Measurements from ENCODE around the gene BRD1. TPM values are rescaled to one million over a fixed set of nuclear protein-coding genes. Genes with fewer than 3 reads are reported as not detected.

The BRD1 gene
- polyA plus RNA-seq, 3 donors, result 0.61 to 13.8 (median 0.86) TPM

DNA sequence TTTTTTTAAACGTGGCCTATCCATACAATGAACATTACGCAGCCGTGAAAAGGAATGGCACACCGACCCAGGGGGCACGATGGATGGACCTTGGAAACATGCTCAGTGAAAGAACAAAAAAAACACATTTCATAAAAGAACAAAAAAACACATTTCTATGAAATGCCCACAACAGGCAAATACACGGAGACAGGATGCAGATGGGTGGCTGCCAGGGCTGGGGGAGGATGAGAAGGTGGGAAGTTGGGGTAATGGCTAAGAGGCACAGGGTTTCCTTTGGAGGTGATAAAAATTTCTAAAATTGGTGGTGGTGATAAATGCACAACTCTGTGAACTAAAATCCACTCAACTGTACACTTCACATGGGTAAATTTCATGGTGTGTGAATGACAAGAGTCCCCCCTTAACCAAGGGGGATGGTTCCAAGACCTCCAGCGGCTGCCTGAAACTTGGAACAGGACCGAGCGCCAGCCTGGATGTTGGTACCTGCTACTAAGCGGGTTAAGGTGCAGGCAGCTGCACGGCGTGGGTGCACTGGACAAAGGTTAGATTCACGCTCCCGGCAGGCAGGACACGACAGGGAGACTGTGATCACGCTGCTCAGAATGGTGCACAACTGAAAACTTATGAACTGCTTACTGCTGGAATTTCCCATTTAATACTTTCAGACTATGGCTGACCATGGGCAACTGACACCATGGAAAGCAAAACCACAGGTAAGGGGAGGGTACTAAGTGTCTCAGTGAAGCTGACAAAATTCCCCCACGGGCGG lies 16.5 kb downstream of the BRD1 start:
- WGBS (ENCODE audit: insufficient coverage), result 16% methylated on average over 10 of the region's 18 CpGs
- no peak overlapping the region for H3K9ac ChIP-seq (ENCODE audit: insufficient read depth, low read length, poor library complexity, severe bottlenecking)
- H3K4me2 ChIP-seq (replicated peaks; ENCODE audit: extremely low read depth, low read length, poor library complexity, severe bottlenecking), result no peak overlapping the region
- no peaks in the 10 kb centered on the region for H3K27me3 ChIP-seq (ENCODE audit: control insufficient read depth in 2 of 2, insufficient read depth in 2 of 2, low read length in 2 of 2)
- H3K79me2 ChIP-seq (ENCODE audit: insufficient read depth, low read length), result peaks cover 98% of the 10 kb centered on the region
- Mint-ChIP-seq H3K27ac (peak overlapping the region in 4 of 7 donors; percentile 48 to 81 (median 56)), H3K4me1 (peaks cover 41% of the 10 kb centered on the region), H3K36me3 (peaks cover 32 to 39% of the 10 kb centered on the region in 2 donors), H3K27me3 (ENCODE audit: low read depth in 3 of 3) (peaks cover 0 to 2% (median 0%) of the 10 kb centered on the region in 3 donors), H3K4me3 (no peak overlapping the region), H3K9me3 (no peaks in the 10 kb centered on the region)
- H4K20me1 ChIP-seq (ENCODE audit: insufficient read depth, low read length), result peaks cover 99% of the 10 kb centered on the region
- no peaks in the 10 kb centered on the region for H3K9me3 ChIP-seq (replicated peaks in 1 of 2; ENCODE audit: control insufficient read depth in 1 of 2, insufficient read depth in 1 of 2, low read length in 2 of 2)
- H2AFZ ChIP-seq (ENCODE audit: insufficient read depth, low read depth, low read length, poor library complexity, severe bottlenecking), result no peak overlapping the region
- H3K4me1 ChIP-seq (ENCODE audit: control insufficient read depth in 1 of 2, insufficient read depth in 2 of 2, low read length in 2 of 2), result peaks cover 16 to 30% of the 10 kb centered on the region in 2 donors
- no peak for DNase-seq
- H3K36me3 ChIP-seq (replicated peaks in 1 of 2; ENCODE audit: control insufficient read depth in 1 of 2, insufficient read depth in 2 of 2, low read length in 2 of 2), result peaks cover 14 to 44% of the 10 kb centered on the region in 2 donors
- intact Hi-C loops (cut with micrococcal nuclease), result no loop called here
- TF ChIP-seq, protein P1, sequence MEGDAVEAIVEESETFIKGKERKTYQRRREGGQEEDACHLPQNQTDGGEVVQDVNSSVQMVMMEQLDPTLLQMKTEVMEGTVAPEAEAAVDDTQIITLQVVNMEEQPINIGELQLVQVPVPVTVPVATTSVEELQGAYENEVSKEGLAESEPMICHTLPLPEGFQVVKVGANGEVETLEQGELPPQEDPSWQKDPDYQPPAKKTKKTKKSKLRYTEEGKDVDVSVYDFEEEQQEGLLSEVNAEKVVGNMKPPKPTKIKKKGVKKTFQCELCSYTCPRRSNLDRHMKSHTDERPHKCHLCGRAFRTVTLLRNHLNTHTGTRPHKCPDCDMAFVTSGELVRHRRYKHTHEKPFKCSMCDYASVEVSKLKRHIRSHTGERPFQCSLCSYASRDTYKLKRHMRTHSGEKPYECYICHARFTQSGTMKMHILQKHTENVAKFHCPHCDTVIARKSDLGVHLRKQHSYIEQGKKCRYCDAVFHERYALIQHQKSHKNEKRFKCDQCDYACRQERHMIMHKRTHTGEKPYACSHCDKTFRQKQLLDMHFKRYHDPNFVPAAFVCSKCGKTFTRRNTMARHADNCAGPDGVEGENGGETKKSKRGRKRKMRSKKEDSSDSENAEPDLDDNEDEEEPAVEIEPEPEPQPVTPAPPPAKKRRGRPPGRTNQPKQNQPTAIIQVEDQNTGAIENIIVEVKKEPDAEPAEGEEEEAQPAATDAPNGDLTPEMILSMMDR (IDR thresholded peaks at IDR 0.05), result no peak
- H3K27ac ChIP-seq (ENCODE audit: low read depth in 1 of 2, low read length in 2 of 2), result peak overlapping the region in 1 of 2 donors; percentile 4
- no peak overlapping the region for H3K4me3 ChIP-seq (replicated peaks in 1 of 3; ENCODE audit: low read depth in 2 of 3, low read length in 3 of 3)

DNA sequence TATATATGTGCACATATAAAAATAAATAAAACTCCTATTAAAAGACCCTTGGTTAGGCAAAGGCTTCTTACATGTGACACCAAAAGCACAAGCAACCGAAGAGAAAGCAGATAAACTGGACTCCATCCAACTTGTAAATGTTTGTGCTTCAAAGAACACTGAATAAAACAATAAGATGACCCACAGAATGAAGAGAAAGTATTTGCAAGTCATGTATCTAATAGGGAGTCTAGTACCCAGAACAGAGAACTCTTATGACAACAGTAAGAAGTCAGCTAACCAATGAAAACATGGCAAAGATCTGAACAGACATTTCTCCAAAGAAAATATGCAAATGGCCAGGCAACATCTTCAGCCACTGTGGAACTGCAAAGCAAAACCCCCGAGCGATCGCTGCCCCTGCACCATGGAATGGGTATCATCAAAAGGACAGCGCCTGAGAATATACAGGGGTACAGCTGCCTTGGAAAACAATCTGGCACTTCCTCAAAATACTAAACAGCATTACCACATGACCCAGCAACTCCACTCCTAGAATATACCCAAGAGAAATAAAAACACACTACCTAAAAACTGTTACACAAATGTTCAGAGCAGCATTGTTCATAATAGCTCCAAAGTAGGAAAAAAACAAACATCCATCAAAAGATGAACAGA lies 17.2 kb downstream of the BRD1 start:
- Mint-ChIP-seq H3K27ac (peak overlapping the region in 4 of 7 donors; percentile 32 to 81 (median 56)), H3K4me1 (peaks cover 41% of the 10 kb centered on the region), H3K27me3 (ENCODE audit: low read depth in 3 of 3) (peaks cover 0 to 2% (median 0%) of the 10 kb centered on the region in 3 donors), H3K4me3 (no peak overlapping the region), H3K9me3 (no peaks in the 10 kb centered on the region), H3K36me3 (peaks cover 32 to 35% of the 10 kb centered on the region in 2 donors)
- Histone ChIP-seq H3K4me2 (replicated peaks; ENCODE audit: extremely low read depth, low read length, poor library complexity, severe bottlenecking) (no peak overlapping the region), H3K4me3 (replicated peaks in 1 of 3; ENCODE audit: low read depth in 2 of 3, low read length in 3 of 3) (no peak overlapping the region), H3K9ac (ENCODE audit: insufficient read depth, low read length, poor library complexity, severe bottlenecking) (no peak overlapping the region), H3K27me3 (ENCODE audit: control insufficient read depth in 2 of 2, insufficient read depth in 2 of 2, low read length in 2 of 2) (no peaks in the 10 kb centered on the region), H3K4me1 (ENCODE audit: control insufficient read depth in 1 of 2, insufficient read depth in 2 of 2, low read length in 2 of 2) (peaks cover 16 to 30% of the 10 kb centered on the region in 2 donors), H4K20me1 (ENCODE audit: insufficient read depth, low read length) (peaks cover 99% of the 10 kb centered on the region), H3K36me3 (replicated peaks in 1 of 2; ENCODE audit: control insufficient read depth in 1 of 2, insufficient read depth in 2 of 2, low read length in 2 of 2) (peaks cover 11 to 44% of the 10 kb centered on the region in 2 donors), H3K27ac (ENCODE audit: low read depth in 1 of 2, low read length in 2 of 2) (peak overlapping the region in 1 of 2 donors; percentile 4), H2AFZ (ENCODE audit: insufficient read depth, low read depth, low read length, poor library complexity, severe bottlenecking) (no peak overlapping the region), H3K79me2 (ENCODE audit: insufficient read depth, low read length) (peaks cover 98% of the 10 kb centered on the region), H3K9me3 (replicated peaks in 1 of 2; ENCODE audit: control insufficient read depth in 1 of 2, insufficient read depth in 1 of 2, low read length in 2 of 2) (no peaks in the 10 kb centered on the region)
- TF ChIP-seq, protein P1 (IDR thresholded peaks at IDR 0.05), result no peak
- DNase-seq, result no peak
- WGBS (ENCODE audit: insufficient coverage), result 73% methylated on average over 4 of the region's 5 CpGs
- intact Hi-C loops (cut with micrococcal nuclease), result no loop called here

All from CD14-positive monocyte (primary cell).